Measurements from ENCODE around the gene RAB11B.
"Not testable (repeated sequence)": the region's sequence is repeated elsewhere in the genome, so short reads cannot be mapped to it uniquely, and the experiment has no call there.

The RAB11B gene

DNA sequence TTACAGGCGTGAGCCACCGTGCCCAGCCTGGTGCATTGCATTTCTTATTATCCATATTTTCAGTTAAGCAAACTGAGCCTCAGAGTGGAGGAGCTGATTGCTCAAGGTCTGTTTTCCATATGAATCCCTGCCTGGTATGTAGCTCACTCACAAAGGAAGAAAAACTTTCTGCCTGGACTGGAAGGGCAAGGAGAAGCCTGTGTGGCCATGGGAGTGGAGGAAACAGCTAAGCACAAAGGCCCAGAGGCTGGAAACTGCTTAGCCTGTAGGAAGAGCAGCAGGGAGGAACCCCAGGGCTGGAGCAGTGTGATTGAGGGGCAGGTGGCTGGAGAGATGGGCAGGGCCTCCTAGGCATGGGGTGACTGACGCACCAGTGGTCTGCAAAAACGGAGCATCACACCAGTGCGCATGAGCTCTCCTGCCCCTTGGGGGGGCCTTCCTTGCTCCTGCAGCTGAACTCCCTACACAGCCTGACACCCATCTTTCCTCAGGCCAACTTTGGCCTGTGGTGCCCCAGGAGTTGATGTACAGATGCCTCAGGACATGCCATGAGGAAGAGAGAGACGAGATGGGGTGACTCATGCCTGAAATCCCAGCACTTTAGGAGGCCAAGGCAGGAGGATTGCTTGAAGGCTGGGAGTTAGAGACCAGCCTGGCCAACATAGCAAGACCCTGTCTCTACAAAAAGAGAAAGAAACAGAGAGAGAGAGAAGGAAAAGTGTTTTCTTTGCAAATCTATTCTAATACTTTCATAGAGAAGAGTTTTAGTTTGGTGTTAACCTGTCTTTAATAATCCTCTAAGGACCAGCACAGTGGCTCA is 51.8 kb downstream of the RAB11B start:
- DNase-seq: no peak

DNA sequence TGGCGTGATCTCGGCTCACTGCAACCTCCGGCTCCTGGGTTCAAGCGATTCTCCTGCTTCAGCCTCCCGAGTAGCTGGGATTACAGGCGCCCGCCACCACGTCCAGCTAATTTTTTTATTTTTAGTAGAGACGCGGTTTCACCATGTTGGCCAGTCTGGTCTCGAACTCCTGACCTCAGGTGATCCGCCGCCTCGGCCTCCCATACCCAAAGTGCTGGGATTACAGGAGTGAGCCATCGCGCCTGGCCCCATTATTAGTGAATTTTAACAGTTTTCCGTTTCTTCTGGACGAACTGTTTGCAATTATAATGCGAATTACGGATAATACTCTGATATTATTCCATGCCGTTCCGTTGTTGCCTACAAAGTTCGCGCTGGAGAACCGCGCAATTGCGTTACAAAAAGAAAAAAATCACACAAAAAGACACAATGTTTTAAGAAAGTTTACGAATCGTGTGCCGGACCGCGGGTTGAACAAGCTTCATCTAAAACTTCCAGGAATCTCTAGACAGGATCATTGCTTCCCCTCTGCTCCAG is 54.0 kb downstream of the RAB11B start:
- DNase-seq: not testable (repeated sequence)

DNA sequence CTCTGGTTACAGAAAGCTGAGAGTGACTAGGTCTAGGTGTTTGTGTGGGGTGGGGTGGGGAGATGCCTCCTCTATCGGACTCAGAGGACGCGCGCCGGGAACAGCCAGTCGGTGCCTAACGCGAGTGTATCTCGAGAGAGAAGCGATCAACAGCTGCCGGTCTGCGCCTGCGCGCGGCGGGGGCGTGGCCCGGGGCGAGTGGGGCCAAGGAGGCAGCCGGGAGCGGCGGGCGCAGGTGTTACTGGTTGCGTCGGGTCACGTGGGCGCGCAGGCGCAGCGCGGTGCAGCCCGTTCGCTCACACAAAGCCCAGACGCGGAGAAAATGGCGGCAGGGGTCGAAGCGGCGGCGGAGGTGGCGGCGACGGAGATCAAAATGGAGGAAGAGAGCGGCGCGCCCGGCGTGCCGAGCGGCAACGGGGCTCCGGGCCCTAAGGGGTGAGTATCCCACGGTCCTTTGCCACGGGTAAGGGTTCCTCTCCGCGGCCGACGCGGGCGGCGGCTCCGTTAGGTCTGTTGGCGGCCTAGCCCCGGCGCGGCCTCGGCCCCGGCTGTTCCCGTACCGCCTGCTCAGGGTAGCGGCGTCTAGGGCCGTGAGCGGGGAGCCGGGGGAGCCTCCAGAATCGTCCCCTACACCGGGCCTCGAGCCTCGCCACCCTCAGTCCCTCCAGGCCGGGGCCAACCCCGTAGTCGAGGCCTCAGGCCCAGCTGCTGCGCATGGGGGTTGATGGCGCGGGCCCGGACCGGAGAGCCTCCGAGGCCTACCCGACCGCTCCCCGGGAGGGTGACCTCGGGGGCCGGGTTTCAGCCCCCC is 54.7 kb downstream of the RAB11B start, which contains the start of gene HNRNPM:
TSS of gene HNRNPM (plus strand) at position 299 of the 811 bp plus-strand sequence. CDS start at position 323, 24 bp downstream.
- peak; percentile 100 for DNase-seq

DNA sequence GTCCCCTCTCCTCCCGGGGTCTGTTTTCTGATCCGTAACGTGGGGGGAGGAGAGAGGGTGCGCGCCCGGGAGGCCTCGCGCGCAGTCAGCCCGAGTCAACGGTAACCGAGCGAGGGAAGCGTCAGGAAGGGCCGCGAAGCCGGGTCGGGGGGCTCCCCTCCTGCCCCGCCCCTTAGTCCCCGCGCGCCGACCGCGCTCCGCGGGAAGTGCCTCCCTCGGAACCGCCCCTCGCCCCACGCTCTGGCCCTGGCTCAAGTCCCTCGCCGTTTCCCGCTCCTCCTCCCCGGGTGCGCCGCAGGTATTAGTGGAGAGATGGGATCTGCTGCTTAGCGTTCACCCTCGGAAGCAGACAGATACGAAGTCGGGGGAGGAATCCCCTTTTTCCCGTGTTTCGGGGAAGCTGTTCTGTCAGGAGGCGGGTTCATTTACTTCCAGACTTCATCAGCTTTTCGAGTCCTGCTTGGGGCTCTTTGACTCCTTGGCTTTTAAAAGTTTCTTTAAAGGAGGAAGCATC is 55.4 kb downstream of the RAB11B start:
- peak; percentile 55 for DNase-seq

DNA sequence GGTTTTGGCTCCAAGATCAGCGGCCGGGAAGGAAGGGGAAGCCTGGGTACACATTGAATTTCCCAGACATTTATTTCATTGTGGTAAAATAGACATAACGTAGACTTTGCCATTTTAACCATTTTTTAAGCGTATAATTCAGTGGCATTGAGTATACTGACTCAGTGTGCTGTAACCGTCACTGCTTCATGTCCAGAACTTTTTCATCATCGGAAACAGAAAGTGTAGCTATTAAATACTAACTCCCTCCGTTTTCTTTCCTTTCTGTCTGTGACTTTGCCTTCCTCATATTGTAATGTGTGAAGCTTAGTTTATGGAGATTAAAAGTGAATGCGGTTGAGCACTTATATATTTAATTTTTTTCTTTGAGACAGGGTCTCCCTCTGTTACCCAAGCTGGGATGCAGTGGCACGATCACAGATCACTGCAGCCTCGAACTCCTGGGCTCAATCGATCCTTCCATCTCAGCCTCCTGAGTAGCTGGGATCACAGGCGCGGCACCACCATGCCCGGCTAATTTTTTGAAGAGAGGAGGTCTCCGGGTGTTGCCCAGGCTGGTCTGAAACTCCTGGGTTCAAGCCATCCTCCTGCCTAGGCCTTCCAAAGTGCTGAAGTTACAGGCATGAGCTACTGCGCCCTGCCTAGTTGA is 56.0 kb downstream of the RAB11B start:
- no peak for DNase-seq

DNA sequence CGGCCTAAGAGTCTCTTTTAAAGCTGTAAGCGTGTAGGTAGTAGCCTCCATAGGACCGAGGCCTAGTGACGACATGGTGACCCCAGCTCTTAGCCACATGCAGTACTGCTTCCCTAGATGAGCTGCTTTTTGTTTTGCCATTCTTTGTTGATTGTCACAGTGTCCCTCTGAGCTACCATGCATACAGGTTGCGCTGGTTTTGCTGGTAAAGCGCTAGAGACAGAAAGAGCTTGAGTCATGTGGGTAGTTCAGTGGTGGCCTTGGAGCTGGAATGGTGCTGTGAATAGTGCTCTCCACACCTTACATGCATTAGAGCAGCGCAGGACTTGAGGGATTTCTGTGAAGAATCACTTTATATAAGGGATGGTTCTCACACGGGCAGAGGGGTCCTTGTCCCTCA is 59.7 kb downstream of the RAB11B start:
- DNase-seq: peak; percentile 21

DNA sequence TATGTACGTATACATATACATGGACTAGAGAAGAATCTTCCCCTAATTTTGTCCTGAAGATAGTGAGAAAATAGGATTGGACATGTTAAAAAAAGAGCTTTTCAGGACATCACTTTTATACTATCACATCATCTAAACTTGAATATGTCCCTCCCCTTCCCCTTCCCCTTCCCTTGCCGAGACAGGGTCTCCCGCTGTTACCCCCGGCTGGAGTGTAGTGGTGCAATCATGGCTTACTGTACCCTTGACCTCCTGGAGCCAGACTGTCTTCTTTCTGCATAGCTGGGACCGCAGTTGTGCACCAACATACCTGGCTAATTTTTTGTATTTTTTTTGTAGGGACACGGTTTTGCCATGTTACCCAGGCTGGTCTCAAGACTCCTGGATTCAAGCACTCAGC is 61.2 kb downstream of the RAB11B start:
- no peak for DNase-seq

DNA sequence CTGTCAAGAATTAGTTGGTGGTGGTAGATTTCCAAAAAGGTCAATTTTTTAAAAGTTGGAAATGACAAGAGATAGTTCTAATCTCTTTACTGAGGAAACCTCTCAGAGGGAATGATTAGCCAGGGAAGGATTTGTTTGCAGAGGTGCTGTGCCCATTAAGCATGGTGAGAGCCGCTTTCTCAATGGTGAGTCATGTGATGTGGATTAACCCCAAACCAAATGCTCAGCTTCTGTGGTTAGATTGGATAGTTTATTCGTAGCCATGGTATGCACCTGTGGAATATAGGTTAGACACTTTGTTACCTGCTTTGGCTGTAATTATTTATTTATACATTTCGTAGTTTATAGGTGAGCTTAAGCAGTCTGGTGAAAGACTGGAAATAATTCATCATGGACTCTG is 61.7 kb downstream of the RAB11B start:
- DNase-seq: peak; percentile 24

DNA sequence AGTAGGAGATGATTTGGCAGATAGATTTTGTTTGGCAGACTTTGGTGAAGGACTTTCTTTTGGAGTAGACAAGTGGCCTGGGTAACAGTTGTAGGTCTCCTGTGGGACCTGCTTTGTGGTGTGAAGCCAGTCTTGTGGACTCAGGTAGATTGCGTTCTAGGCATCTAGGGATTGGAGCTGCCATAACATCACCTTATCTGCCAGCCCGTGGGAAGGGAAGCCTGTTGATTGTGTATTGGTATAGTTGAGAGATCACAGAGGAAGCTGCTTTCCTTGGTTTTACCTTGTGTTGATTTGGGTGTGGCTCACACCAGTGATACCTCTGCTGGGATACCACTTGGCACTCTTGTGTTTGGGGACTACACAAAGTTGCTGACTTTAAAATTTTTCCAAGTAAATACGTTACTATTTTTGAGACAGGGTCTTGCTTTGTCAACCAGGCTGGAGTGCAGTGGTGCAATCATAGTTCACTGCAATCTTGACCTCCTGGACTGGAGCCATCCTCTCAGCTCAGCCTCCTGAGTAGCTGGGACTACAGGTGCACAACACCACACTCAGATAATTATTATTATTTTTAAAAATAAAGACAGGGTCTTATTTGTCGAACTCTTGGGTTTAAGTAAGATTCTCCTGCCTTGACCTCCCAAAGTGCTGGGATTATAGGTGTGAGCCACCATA is 62.4 kb downstream of the RAB11B start:
- DNase-seq: no peak

DNA sequence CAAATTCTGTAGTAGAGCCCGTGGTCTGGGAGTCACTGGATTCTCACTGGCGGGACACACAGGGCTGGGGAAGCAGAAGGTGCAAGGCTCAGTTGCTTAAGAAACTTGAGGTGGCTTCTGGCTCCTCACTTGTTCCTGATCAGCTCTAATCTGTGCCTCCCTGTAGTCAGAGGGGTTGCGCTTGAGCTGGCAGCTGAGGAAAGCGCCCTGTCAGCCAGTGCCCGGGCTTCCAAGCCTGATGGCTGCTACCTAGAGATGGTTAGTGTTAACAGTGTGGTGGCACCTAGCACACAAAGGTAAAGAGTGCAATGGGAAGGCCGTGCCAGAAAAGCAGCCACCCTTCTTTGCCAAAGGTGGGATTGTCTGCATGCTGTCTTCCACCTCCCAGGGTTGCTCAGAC is 63.5 kb downstream of the RAB11B start:
- no peak for DNase-seq
